GM20000 (cell line): Measurements from ENCODE around the gene NAV2.

Experiments
- DNase-seq: peaks from one replicate; pipeline ENCODE4 v3.0.0; 2012; ENCODE audit warnings: low spot score
- TF ChIP-seq, protein P1 (sequence below): IDR thresholded peaks from 2 replicates; pipeline ENCODE4 v1.5.1; 2012; ENCODE audit warnings: mild to moderate bottlenecking, control low read depth; ENCODE audit errors: extremely low read depth, missing control alignments

The NAV2 gene

GRCh38 chr11:20048246-20048645 is 335.6 kb downstream of the NAV2 start:
- no peak for DNase-seq
- TF ChIP-seq, protein P1, sequence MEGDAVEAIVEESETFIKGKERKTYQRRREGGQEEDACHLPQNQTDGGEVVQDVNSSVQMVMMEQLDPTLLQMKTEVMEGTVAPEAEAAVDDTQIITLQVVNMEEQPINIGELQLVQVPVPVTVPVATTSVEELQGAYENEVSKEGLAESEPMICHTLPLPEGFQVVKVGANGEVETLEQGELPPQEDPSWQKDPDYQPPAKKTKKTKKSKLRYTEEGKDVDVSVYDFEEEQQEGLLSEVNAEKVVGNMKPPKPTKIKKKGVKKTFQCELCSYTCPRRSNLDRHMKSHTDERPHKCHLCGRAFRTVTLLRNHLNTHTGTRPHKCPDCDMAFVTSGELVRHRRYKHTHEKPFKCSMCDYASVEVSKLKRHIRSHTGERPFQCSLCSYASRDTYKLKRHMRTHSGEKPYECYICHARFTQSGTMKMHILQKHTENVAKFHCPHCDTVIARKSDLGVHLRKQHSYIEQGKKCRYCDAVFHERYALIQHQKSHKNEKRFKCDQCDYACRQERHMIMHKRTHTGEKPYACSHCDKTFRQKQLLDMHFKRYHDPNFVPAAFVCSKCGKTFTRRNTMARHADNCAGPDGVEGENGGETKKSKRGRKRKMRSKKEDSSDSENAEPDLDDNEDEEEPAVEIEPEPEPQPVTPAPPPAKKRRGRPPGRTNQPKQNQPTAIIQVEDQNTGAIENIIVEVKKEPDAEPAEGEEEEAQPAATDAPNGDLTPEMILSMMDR: no peak

DNA sequence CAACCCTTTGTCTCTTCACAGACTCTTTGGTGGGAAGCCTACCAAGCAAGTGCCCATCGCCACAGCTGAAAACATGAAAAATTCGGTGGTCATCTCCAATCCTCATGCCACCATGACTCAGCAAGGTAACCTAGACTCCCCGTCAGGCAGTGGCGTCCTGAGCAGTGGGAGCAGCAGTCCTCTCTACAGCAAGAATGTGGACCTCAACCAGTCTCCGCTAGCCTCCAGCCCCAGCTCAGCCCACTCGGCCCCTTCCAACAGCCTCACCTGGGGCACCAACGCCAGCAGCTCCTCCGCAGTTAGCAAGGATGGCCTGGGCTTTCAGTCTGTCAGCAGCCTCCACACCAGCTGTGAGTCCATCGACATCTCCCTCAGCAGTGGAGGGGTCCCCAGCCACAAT is 336.1 kb downstream of the NAV2 start:
- no peak for DNase-seq
- TF ChIP-seq, protein P1: no peak

- TF ChIP-seq, protein P1: no peak
- DNase-seq: no peak
Measured at GRCh38 chr11:20049231-20049630, 336.6 kb downstream of the NAV2 start.

GRCh38 chr11:20050048-20050447 is 337.4 kb downstream of the NAV2 start:
- TF ChIP-seq, protein P1: no peak
- DNase-seq: no peak

DNA sequence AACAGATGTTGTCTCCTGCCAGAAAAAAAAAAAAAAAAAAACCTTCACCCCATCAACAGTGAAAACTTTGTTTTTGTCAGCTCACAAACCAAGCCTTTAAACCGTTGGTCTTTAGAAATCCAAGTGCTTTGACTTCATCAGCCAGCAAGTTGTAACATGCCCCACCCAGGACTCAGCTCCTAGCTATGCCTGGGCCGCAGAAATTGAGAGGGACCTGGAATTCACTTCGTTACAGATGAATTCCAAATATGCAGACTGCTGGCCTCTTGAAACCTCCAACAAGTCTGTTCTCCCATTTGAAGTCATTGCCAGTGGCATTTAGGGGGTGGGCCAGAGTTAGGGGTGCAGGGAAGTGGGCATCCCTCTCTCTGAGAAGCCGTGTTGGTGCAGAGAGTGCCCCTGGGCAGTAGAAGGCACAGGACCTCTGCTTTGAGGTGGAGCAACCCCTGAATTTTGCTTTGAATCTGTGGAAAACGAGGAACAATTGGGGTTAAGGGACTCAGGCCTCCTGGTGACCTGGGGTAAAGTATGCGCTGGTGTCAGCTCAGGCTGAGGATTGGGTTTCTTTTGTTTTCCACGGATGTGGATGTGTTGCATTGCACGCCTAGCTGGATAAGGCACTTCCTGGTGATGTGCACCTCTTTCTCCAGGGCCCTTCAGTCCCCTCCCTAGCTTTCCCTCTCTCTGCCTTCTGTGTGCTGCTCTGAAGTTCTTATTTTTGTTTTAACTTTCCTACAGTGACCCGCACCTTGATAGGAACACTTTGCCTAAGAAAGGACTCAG is 338.1 kb downstream of the NAV2 start:
- no peak for DNase-seq
- TF ChIP-seq, protein P1: no peak

- TF ChIP-seq, protein P1: no peak
- no peak for DNase-seq
Measured at GRCh38 chr11:20051469-20052399, 339.1 kb downstream of the NAV2 start.

DNA sequence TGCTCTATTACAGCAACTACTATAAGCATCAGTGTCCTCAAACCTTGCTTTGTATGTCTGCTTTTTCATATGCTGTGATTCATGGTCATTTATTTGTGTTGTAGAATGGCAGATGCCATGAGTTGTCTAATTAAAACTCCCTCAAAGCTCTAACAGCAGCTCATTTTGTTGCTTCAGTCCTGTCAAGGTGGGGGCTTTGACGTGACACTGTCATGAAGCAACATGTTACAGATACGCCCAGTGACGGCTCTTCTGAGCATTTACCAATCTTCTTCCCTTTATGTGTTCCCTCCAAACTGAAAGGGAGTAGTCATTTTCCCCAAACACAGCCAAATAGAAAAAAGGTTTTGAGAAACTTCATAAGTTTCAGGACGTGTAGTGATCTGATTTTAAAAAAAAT is 340.9 kb downstream of the NAV2 start:
- no peak for DNase-seq
- TF ChIP-seq, protein P1: no peak
